Uterus (tissue), 2 donors: ENCODE results near the gene PEAK1.

Experiments
- POLR2A ChIP-seq, 2 donors: fragments of 450-650 bp; IDR thresholded peaks; one replicate each; pipeline ENCODE4 v1.6.1; 2016; ENCODE audit warnings: antibody characterized with exemption in 2 of 2, mild to moderate bottlenecking in 1 of 2, moderate library complexity in 1 of 2
- TF ChIP-seq, protein P1 (sequence below), 4 experiments: fragments of 200-600 bp in 2 of 4; fragments of 450-650 bp in 2 of 4; sonication (generic) in 2 of 4; IDR thresholded peaks; one replicate each; pipeline ENCODE4 v1.5.1; 2016 to 2019; ENCODE audit warnings: antibody characterized with exemption in 4 of 4, mild to moderate bottlenecking in 2 of 4, moderate library complexity in 1 of 4

DNA sequence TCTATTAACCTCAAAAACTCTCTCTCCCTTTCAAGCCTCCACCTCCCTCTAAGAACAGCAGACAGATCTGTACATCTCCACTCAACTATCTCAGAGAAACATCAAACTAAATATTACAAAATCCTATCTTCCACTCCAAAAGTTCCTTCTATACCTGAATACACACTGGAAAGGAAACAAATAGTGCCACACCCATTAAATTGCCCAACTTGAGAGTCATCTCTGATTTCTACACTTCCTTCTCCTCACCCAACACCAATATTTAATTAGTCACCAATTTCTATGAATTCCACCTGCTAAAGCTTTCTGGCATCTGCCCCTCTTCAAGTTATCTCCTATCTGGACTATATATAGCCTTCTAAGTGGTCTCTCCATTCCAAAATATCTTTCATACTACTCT lies 65.8 kb downstream of the PEAK1 start:
- TF ChIP-seq, protein P1, sequence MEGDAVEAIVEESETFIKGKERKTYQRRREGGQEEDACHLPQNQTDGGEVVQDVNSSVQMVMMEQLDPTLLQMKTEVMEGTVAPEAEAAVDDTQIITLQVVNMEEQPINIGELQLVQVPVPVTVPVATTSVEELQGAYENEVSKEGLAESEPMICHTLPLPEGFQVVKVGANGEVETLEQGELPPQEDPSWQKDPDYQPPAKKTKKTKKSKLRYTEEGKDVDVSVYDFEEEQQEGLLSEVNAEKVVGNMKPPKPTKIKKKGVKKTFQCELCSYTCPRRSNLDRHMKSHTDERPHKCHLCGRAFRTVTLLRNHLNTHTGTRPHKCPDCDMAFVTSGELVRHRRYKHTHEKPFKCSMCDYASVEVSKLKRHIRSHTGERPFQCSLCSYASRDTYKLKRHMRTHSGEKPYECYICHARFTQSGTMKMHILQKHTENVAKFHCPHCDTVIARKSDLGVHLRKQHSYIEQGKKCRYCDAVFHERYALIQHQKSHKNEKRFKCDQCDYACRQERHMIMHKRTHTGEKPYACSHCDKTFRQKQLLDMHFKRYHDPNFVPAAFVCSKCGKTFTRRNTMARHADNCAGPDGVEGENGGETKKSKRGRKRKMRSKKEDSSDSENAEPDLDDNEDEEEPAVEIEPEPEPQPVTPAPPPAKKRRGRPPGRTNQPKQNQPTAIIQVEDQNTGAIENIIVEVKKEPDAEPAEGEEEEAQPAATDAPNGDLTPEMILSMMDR (IDR thresholded peaks at IDR 0.05) = no peak
- TF ChIP-seq POLR2A (IDR thresholded peaks at IDR 0.05) = no peak
